IPS-18c (cell line): ENCODE measurements around the gene RCC2.

Experiments
- H3K4me3 ChIP-seq: 2 replicates; pipeline ENCODE4 v1.7.0; 2013; ENCODE audit warnings: low read depth, mild to moderate bottlenecking, low read length, moderate library complexity; ENCODE audit not compliant: insufficient read depth
- H3K9me3 ChIP-seq: one replicate; pipeline ENCODE4 v1.6.1; 2013; ENCODE audit warnings: mild to moderate bottlenecking, low read length, moderate library complexity; ENCODE audit not compliant: control insufficient read depth, insufficient read depth

The RCC2 gene

DNA sequence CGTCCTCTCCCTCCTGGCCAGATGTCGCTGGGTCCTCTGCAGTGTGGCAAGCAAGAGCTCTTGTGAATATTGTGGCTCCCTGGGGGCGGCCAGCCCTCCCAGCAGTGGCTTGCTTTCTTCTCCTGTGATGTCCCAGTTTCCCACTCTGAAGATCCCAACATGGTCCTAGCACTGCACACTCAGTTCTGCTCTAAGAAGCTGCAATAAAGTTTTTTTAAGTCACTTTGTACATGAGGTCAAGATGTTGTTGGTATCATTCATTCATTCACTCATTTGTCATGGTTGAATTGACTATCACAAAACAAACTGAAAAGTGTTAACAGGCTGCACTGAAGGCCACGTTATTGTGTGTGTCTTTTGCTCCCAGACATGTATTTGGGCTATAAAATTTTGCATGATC lies 75.7 kb downstream of the RCC2 start:
- Histone ChIP-seq H3K4me3 (no peak overlapping the region), H3K9me3 (peaks cover 2% of the 10 kb centered on the region)

DNA sequence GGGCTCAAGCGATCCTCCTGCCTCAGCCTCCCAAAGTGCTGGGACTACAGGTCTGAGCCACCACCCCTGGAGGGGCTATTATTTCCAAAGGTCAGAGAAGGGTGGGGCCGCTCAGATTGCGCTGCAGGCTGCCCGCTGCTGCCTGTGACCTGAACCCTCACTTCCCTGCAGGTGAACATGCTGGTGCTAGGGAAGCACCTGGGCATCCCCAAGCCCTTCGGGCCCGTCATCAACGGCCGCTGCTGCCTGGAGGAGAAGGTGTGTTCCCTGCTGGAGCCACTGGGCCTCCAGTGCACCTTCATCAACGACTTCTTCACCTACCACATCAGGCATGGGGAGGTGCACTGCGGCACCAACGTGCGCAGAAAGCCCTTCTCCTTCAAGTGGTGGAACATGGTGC lies 76.1 kb downstream of the RCC2 start:
- Histone ChIP-seq H3K4me3 (no peak overlapping the region), H3K9me3 (peaks cover 2% of the 10 kb centered on the region)

DNA sequence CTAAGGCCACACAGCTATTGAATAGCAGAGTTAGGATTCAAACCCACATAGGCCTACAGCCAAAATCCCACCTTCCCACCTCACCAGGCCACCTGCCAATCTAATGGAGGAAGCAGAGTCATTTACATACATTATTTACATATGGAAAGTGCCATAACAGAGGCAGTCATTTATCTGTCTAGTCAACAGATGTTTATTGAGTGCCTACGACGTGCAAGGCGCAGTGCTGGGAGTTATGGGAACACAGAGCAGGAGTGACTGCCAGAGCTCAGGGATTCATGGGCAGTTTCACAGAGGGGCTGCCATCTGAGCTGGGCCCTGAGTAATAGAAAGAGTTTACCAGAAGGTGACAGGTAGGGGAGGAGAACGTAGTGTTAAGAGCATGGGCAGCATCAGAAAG lies 77.8 kb downstream of the RCC2 start:
- no peak overlapping the region for H3K4me3 ChIP-seq
- peaks cover 2% of the 10 kb centered on the region for H3K9me3 ChIP-seq

GRCh38 chr1:17360272-17360956 lies 79.1 kb downstream of the RCC2 start:
- no peak overlapping the region for H3K4me3 ChIP-seq
- peaks cover 2% of the 10 kb centered on the region for H3K9me3 ChIP-seq

DNA sequence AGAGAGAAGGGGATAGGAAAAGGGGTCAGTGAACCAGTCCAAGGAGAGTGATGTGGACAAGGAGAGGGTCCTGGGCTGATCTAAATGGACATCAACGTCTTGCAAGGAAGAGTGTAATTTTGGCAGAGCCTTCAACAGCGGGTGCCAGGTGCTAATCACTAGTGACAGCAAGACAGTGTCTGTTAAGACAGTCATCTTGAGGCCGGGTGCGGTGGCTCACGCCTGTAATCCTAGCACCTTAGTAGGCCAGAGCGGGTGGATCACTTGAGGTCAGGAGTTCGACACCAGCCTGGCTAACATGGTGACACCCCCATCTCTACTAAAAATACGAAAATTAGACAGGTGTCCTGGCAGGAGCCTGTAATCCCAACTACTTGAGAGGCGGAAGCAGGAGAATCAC lies 79.7 kb downstream of the RCC2 start:
- Histone ChIP-seq H3K9me3 (peaks cover 2% of the 10 kb centered on the region), H3K4me3 (no peak overlapping the region)

DNA sequence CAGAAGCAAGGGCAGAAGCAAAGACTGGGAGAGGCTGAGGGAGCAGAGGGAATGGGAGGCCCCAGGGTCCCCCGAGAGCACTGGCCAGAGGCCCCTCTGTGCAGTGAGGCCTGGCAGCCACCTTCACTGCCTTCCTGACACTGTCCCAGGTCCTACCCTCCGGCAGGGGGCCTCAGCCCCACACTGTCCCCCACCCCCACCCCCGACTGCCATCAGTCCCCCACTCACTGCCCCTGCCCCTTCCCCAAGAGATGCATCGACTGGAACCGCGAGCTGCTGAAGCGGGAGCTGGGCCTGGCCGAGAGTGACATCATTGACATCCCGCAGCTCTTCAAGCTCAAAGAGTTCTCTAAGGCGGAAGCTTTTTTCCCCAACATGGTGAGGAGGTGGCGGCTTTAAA lies 80.4 kb downstream of the RCC2 start:
- Histone ChIP-seq H3K4me3 (no peak overlapping the region), H3K9me3 (no peaks in the 10 kb centered on the region)

DNA sequence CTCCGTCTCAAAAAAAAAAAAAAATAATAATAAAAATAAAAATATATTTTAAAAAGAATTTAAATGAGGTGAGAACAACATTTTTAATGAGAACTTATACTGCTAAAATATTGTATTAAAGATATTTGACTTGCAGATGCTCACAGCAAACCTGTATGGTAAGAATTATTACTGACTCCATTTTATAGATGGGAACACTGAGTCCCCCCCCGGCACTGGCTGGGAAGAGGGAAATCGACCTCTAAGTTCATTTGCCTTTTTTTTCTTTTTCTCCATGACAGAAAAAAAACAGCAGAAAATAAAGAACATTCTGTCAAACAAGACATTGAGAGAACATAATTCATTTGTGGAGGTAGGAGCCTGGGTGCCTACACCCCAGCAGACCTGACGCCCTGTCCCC lies 80.9 kb downstream of the RCC2 start:
- H3K9me3 ChIP-seq = no peaks in the 10 kb centered on the region
- H3K4me3 ChIP-seq = no peak overlapping the region
